ENCODE measurements around the gene CNTD1.

- TF ChIP-seq CTCF (IDR thresholded peaks at IDR 0.05; ENCODE audit: borderline replicate concordance, extremely low read depth, low read length, poor library complexity, severe bottlenecking): no peak
- no peak for TF ChIP-seq EZH2 (IDR thresholded peaks at IDR 0.05; ENCODE audit: borderline replicate concordance, low read depth, low read length, severe bottlenecking)
Measured at GRCh38 chr17:42779936-42780850, 18.5 kb upstream of the CNTD1 start, which contains the start of gene WNK4.
